IMR-90 (cell line): ENCODE data around the gene GLS2. TPM values are rescaled to one million over a fixed set of nuclear protein-coding genes. Genes with fewer than 3 reads are reported as not detected.

Source experiments
- ATAC-seq: fragments of 200-7000 bp; cut with Tn5 transposase; 2 replicates; pipeline ENCODE4 v1.9.1; 2020; ENCODE audit warnings: low read depth, mild to moderate bottlenecking, moderate library complexity
- BruUV-seq: library from RNA; stranded (reverse); fragments of 400-500 nt; replicated peaks from 2 replicates; lab custom pipeline; 2021; lab: Mats Ljungman, UMichigan
- CTCF ChIA-PET: fragments of 300-600 bp; formaldehyde crosslinking; extraction: SDS; loops from one replicate; lab custom pipeline; 2021; ENCODE audit warnings: antibody characterized with exemption; lab: Yijun Ruan, JAX
- POLR2A ChIA-PET: fragments of 300-600 bp; sonication (Branson Sonifier 250); formaldehyde crosslinking; loops from one replicate; lab custom pipeline; 2022; ENCODE audit warnings: antibody characterized with exemption; ENCODE audit not compliant: unreplicated experiment; lab: Charles Lee
- DNase-seq: peaks from one replicate; pipeline ENCODE4 v3.0.0; 2013
- H2AFZ ChIP-seq: replicated peaks from 2 replicates; pipeline ENCODE3; 2013; ENCODE audit warnings: low read length, mild to moderate bottlenecking; ENCODE audit not compliant: poor library complexity
- H2AK5ac ChIP-seq: 2 replicates; pipeline ENCODE4 v1.6.1; 2013; ENCODE audit warnings: low read depth, low read length, inconsistent platforms
- H2AK9ac ChIP-seq: replicated peaks from 2 replicates; pipeline ENCODE3; 2013; ENCODE audit warnings: mild to moderate bottlenecking, low read depth, low read length, moderate library complexity; ENCODE audit not compliant: poor library complexity
- H2BK120ac ChIP-seq: 2 replicates; pipeline ENCODE4 v1.6.1; 2013; ENCODE audit warnings: low read depth, low read length, inconsistent platforms
- H2BK15ac ChIP-seq: 3 replicates; pipeline ENCODE4 v1.6.1; 2013; ENCODE audit warnings: low read depth, low read length, inconsistent platforms
- H2BK20ac ChIP-seq: 2 replicates; pipeline ENCODE4 v1.6.1; 2013; ENCODE audit warnings: low read depth, mild to moderate bottlenecking, inconsistent platforms, low read length, moderate library complexity
- H2BK5ac ChIP-seq: 2 replicates; pipeline ENCODE4 v1.6.1; 2013; ENCODE audit warnings: mild to moderate bottlenecking, low read depth, low read length, inconsistent platforms; ENCODE audit not compliant: poor library complexity, severe bottlenecking
- H3K14ac ChIP-seq: replicated peaks from 2 replicates; pipeline ENCODE4 v1.6.1; 2013; ENCODE audit warnings: low read depth, low read length, inconsistent platforms
- H3K18ac ChIP-seq: 2 replicates; pipeline ENCODE4 v1.6.1; 2013; ENCODE audit warnings: low read depth, low read length, control low read depth
- H3K23ac ChIP-seq: 2 replicates; pipeline ENCODE4 v1.6.1; 2013; ENCODE audit warnings: low read depth, low read length, inconsistent platforms
- H3K27ac ChIP-seq: 2 replicates; pipeline ENCODE4 v1.5.1; 2013; ENCODE audit warnings: mild to moderate bottlenecking, control low read depth, low read length; ENCODE audit not compliant: insufficient read depth
- H3K27me3 ChIP-seq: 2 replicates; pipeline ENCODE4 v1.6.1; 2013; ENCODE audit warnings: low read length; ENCODE audit not compliant: control insufficient read depth, insufficient read depth
- H3K36me3 ChIP-seq: 2 replicates; pipeline ENCODE4 v1.6.1; 2013; ENCODE audit warnings: low read length, mixed read lengths; ENCODE audit not compliant: control insufficient read depth, insufficient read depth
- H3K4ac ChIP-seq: 2 replicates; pipeline ENCODE4 v1.6.1; 2013; ENCODE audit warnings: low read depth, low read length, inconsistent platforms
- H3K4me1 ChIP-seq: 2 replicates; pipeline ENCODE4 v1.6.1; 2013; ENCODE audit warnings: low read length, mixed read lengths; ENCODE audit not compliant: control insufficient read depth, insufficient read depth
- H3K4me2 ChIP-seq: 2 replicates; pipeline ENCODE4 v1.6.1; 2013; ENCODE audit warnings: low read depth, mild to moderate bottlenecking, control low read depth, low read length, moderate library complexity
- H3K4me3 ChIP-seq: 2 replicates; pipeline ENCODE4 v1.5.1; 2013; ENCODE audit warnings: low read depth, mild to moderate bottlenecking, control low read depth, low read length, moderate library complexity; ENCODE audit not compliant: insufficient read depth
- H3K56ac ChIP-seq: 2 replicates; pipeline ENCODE4 v1.6.1; 2013; ENCODE audit warnings: low read length, inconsistent platforms; ENCODE audit not compliant: insufficient read depth; ENCODE audit errors: extremely low read depth
- H3K79me1 ChIP-seq, 2 experiments: 2 replicates each; pipeline ENCODE4 v1.6.1; 2013; ENCODE audit warnings: low read length in 2 of 2, inconsistent platforms in 1 of 2, low read depth in 1 of 2
- H3K9ac ChIP-seq: 2 replicates; pipeline ENCODE4 v1.6.1; 2013; ENCODE audit warnings: low read depth, low read length, control low read depth
- H3K9me1 ChIP-seq: 2 replicates; pipeline ENCODE4 v1.6.1; 2013; ENCODE audit warnings: low read length, inconsistent platforms; ENCODE audit not compliant: insufficient read depth
- H3K9me3 ChIP-seq: 2 replicates; pipeline ENCODE4 v1.6.1; 2013; ENCODE audit warnings: low read length; ENCODE audit not compliant: control insufficient read depth, insufficient read depth
- H4K20me1 ChIP-seq: 2 replicates; pipeline ENCODE4 v1.6.1; 2013; ENCODE audit warnings: low read length, inconsistent platforms; ENCODE audit not compliant: insufficient read depth
- H4K5ac ChIP-seq: 2 replicates; pipeline ENCODE4 v1.6.1; 2013; ENCODE audit warnings: mild to moderate bottlenecking, low read depth, low read length, control low read depth
- H4K8ac ChIP-seq, 2 experiments: 2 replicates each; pipeline ENCODE4 v1.6.1; 2013; ENCODE audit warnings: low read depth in 2 of 2, low read length in 2 of 2, control low read depth in 1 of 2, inconsistent platforms in 1 of 2
- H4K91ac ChIP-seq: 2 replicates; pipeline ENCODE4 v1.6.1; 2013; ENCODE audit warnings: low read depth, low read length, inconsistent platforms; ENCODE audit not compliant: insufficient read depth
- CEBPB ChIP-seq: IDR thresholded peaks from 2 replicates; pipeline ENCODE4 v1.6.1; 2012; ENCODE audit warnings: low read depth, low read length, improper control_type of control experiment
- CHD1 ChIP-seq: IDR thresholded peaks from 2 replicates; pipeline ENCODE4 v1.6.1; 2012; ENCODE audit warnings: low read depth, low read length, improper control_type of control experiment
- FOS ChIP-seq: fragments of 150-350 bp; IDR thresholded peaks from 2 replicates; pipeline ENCODE4 v1.6.1; 2016; ENCODE audit warnings: low read depth, low read length
- MAFK ChIP-seq: IDR thresholded peaks from 2 replicates; pipeline ENCODE4 v1.6.1; 2012; ENCODE audit warnings: low read depth, low read length, improper control_type of control experiment
- MAZ ChIP-seq: IDR thresholded peaks from 2 replicates; pipeline ENCODE4 v1.6.1; 2012; ENCODE audit warnings: low read depth, mild to moderate bottlenecking, low read length, improper control_type of control experiment, moderate library complexity, borderline replicate concordance
- MXI1 ChIP-seq: IDR thresholded peaks from 2 replicates; pipeline ENCODE4 v1.6.1; 2012; ENCODE audit warnings: low read depth, mild to moderate bottlenecking, low read length, moderate library complexity, borderline replicate concordance
- NFE2L2 ChIP-seq: fragments of 150-350 bp; IDR thresholded peaks from 2 replicates; pipeline ENCODE4 v1.6.1; 2016; ENCODE audit warnings: low read depth, mild to moderate bottlenecking, low read length
- POLR2A ChIP-seq: IDR thresholded peaks from 2 replicates; pipeline ENCODE4 v1.6.1; 2012; ENCODE audit warnings: mild to moderate bottlenecking, low read depth, low read length
- RAD21 ChIP-seq: IDR thresholded peaks from 2 replicates; pipeline ENCODE4 v1.6.1; 2012; ENCODE audit warnings: low read length, improper control_type of control experiment
- RFX5 ChIP-seq: IDR thresholded peaks from 2 replicates; pipeline ENCODE4 v1.8.0; 2012; ENCODE audit warnings: low read depth, mild to moderate bottlenecking, low read length, moderate library complexity
- SMC3 ChIP-seq: fragments of 150-350 bp; IDR thresholded peaks from 2 replicates; pipeline ENCODE4 v1.6.1; 2016; ENCODE audit warnings: low read depth, mild to moderate bottlenecking, antibody characterized with exemption, low read length, moderate library complexity
- WGBS, 2 experiments: methylation state at CpG; one replicate each; pipeline versions ENCODE4 v1.1.5 to v1.1.7; 2013; ENCODE audit warnings: missing lambda C conversion rate in 2 of 2; ENCODE audit not compliant: insufficient read length in 1 of 2; ENCODE audit errors: extremely low coverage in 2 of 2; 5-methylcytosine and 5-hydroxymethylcytosine counted together
- dilution Hi-C: fragments of 300-500 bp; cut with HindIII; formaldehyde crosslinking; loops from one replicate; pipeline ENCODE4 v1.14.3; 2018; ENCODE audit warnings: low sequenced_read_pairs; ENCODE audit not compliant: unreplicated experiment
- in situ Hi-C: fragments of 300-500 bp; cut with MboI; formaldehyde crosslinking; loops from 3 replicates; pipeline ENCODE4 v1.14.3; 2019; ENCODE audit warnings: low sequenced_read_pairs, inconsistent platforms, mixed read lengths
- intact Hi-C: fragments of 100-400 bp; cut with micrococcal nuclease; formaldehyde crosslinking; loops from 2 replicates; pipeline ENCODE4 v1.10.0; 2022
- polyA plus RNA-seq, 3 experiments: library from polyadenylated mRNA; depleted of rRNA; stranded (reverse); fragments of >200 nt; gene quantifications; 2 replicates each; pipeline ENCODE4 v1.2.3, GENCODE V29; 2012; ENCODE audit warnings: low replicate concordance in 1 of 3
- total RNA-seq: library from RNA; depleted of rRNA; stranded (reverse); fragments of >200 nt; gene quantifications from 2 replicates; pipeline ENCODE4 v1.2.3, GENCODE V29; 2012
- TF ChIP-seq, protein P1 (sequence below): conservative IDR thresholded peaks from 2 replicates; pipeline ENCODE4 v1.5.1; 2012; ENCODE audit warnings: mild to moderate bottlenecking, low read depth, low read length, improper control_type of control experiment
- TF ChIP-seq, protein P2 (sequence below): fragments of 150-350 bp; IDR thresholded peaks from 2 replicates; pipeline ENCODE4 v1.6.1; 2017; ENCODE audit warnings: mild to moderate bottlenecking, antibody characterized with exemption, low read length, low read depth
- TF ChIP-seq, protein P3 (sequence below): fragments of 150-350 bp; IDR thresholded peaks from 2 replicates; pipeline ENCODE4 v1.6.1; 2016; ENCODE audit warnings: low read depth, mild to moderate bottlenecking, low read length, moderate library complexity, borderline replicate concordance

GLS2 gene
- total and polyA plus RNA-seq, 2 of the 4 experiments (the other 2 are of a cell fraction) = 0.21 to 0.36 TPM

DNA sequence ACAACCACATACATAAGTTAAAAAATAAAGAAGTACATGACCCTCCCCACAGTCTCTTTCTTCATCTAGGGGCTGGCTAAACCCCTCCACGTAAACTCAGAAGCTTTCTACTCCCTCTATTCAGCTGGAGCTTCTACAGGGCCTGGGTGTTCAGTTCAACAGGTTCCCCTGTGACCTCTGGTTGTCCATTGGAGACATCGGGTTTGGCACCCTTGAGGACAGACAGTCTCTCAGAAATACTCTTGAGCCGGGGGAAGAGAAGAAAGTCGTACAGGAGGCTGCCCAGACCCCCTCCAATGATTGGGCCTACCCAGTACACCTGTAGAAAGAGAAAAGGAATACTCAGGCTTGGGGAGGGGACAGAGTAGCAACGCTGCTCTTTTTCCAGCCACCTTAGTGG is 36.8 kb downstream of the GLS2 start:
- Histone ChIP-seq H2AK5ac (no peak overlapping the region), H4K8ac (no peak overlapping the region; a peak in 1 of 4 replicates), H3K4me3 (no peak overlapping the region), H3K18ac (no peak overlapping the region), H2BK15ac (no peak overlapping the region), H3K27me3 (peaks cover 20% of the 10 kb centered on the region), H3K9me1 (no peaks in the 10 kb centered on the region), H3K36me3 (no peaks in the 10 kb centered on the region), H3K79me1 (peaks cover 10 to 13% of the 10 kb centered on the region in 2 experiments), H3K23ac (no peak overlapping the region), H2BK5ac (no peak overlapping the region), H4K91ac (no peak overlapping the region), H2AFZ (peak overlapping the region; percentile 53), H2BK120ac (no peak overlapping the region), H2AK9ac (no peak overlapping the region), H3K14ac (no peak overlapping the region), H4K5ac (no peak overlapping the region), H3K9me3 (no peaks in the 10 kb centered on the region), H4K20me1 (no peaks in the 10 kb centered on the region), H3K27ac (no peak overlapping the region), H2BK20ac (no peak overlapping the region), H3K9ac (no peak overlapping the region), H3K4me1 (no peaks in the 10 kb centered on the region), H3K4ac (no peak overlapping the region), H3K56ac (no peak overlapping the region), H3K4me2 (no peak overlapping the region)
- DNase-seq = no peak
- TF ChIP-seq, protein P1, sequence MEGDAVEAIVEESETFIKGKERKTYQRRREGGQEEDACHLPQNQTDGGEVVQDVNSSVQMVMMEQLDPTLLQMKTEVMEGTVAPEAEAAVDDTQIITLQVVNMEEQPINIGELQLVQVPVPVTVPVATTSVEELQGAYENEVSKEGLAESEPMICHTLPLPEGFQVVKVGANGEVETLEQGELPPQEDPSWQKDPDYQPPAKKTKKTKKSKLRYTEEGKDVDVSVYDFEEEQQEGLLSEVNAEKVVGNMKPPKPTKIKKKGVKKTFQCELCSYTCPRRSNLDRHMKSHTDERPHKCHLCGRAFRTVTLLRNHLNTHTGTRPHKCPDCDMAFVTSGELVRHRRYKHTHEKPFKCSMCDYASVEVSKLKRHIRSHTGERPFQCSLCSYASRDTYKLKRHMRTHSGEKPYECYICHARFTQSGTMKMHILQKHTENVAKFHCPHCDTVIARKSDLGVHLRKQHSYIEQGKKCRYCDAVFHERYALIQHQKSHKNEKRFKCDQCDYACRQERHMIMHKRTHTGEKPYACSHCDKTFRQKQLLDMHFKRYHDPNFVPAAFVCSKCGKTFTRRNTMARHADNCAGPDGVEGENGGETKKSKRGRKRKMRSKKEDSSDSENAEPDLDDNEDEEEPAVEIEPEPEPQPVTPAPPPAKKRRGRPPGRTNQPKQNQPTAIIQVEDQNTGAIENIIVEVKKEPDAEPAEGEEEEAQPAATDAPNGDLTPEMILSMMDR = no peak
- TF ChIP-seq, protein P2, sequence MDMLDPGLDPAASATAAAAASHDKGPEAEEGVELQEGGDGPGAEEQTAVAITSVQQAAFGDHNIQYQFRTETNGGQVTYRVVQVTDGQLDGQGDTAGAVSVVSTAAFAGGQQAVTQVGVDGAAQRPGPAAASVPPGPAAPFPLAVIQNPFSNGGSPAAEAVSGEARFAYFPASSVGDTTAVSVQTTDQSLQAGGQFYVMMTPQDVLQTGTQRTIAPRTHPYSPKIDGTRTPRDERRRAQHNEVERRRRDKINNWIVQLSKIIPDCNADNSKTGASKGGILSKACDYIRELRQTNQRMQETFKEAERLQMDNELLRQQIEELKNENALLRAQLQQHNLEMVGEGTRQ = no peak
- no peak for TF ChIP-seq CEBPB
- no peak for TF ChIP-seq MAFK
- no peak for TF ChIP-seq RFX5
- no peak for TF ChIP-seq RAD21
- TF ChIP-seq SMC3 = no peak
- no peak for TF ChIP-seq POLR2A
- no peak for TF ChIP-seq CHD1
- TF ChIP-seq NFE2L2 = no peak
- TF ChIP-seq, protein P3, sequence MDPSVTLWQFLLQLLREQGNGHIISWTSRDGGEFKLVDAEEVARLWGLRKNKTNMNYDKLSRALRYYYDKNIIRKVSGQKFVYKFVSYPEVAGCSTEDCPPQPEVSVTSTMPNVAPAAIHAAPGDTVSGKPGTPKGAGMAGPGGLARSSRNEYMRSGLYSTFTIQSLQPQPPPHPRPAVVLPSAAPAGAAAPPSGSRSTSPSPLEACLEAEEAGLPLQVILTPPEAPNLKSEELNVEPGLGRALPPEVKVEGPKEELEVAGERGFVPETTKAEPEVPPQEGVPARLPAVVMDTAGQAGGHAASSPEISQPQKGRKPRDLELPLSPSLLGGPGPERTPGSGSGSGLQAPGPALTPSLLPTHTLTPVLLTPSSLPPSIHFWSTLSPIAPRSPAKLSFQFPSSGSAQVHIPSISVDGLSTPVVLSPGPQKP = no peak
- TF ChIP-seq FOS = no peak
- no peak for TF ChIP-seq MAZ
- no peak for TF ChIP-seq MXI1
- ChIA-PET POLR2A (no interaction called here), CTCF (interaction anchor here (0.6 to 0.7 kb wide), 2 partner anchors 17 to 252 kb away, joined by 3 to 4 read pairs; no protein-coding TSS in a partner anchor)
- 80% methylated on average over 1 of the region's 5 CpGs; no CpG with 5 or more reads in 1 of the 2 experiments for WGBS, 2 experiments
- ATAC-seq = no peak
- in situ Hi-C loops (no loop called here), intact Hi-C loops (no loop called here), dilution Hi-C loops (no loop called here)
- BruUV-seq = no TSS peak
